Measurements from ENCODE around the gene HOXB7. TPM values are rescaled to one million over a fixed set of nuclear protein-coding genes. Genes with fewer than 3 reads are reported as not detected.

Gene HOXB7
- polyA plus RNA-seq, 1 experiment = not detected

GRCh38 chr17:48582750-48583069, 28.1 kb downstream of the HOXB7 start:
- ChIA-PET CTCF (interaction anchor here (0.9 to 2.3 kb wide), 5 partner anchors 12 to 275 kb away, joined by 3 to 11 read pairs (median 4); no protein-coding TSS in a partner anchor), POLR2A (no interaction called here)
- TF ChIP-seq, protein P1, sequence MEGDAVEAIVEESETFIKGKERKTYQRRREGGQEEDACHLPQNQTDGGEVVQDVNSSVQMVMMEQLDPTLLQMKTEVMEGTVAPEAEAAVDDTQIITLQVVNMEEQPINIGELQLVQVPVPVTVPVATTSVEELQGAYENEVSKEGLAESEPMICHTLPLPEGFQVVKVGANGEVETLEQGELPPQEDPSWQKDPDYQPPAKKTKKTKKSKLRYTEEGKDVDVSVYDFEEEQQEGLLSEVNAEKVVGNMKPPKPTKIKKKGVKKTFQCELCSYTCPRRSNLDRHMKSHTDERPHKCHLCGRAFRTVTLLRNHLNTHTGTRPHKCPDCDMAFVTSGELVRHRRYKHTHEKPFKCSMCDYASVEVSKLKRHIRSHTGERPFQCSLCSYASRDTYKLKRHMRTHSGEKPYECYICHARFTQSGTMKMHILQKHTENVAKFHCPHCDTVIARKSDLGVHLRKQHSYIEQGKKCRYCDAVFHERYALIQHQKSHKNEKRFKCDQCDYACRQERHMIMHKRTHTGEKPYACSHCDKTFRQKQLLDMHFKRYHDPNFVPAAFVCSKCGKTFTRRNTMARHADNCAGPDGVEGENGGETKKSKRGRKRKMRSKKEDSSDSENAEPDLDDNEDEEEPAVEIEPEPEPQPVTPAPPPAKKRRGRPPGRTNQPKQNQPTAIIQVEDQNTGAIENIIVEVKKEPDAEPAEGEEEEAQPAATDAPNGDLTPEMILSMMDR (IDR thresholded peaks at IDR 0.05; ENCODE audit: insufficient read depth, low read depth, low read length) = no peak
- Histone ChIP-seq H3K27me3 (ENCODE audit: control insufficient read depth, insufficient read depth, low read length) (peaks cover 71% of the 10 kb centered on the region), H3K36me3 (ENCODE audit: control insufficient read depth, insufficient read depth, low read length) (no peaks in the 10 kb centered on the region), H3K4me3 (ENCODE audit: low read depth, low read length) (no peak overlapping the region)
- no peak for DNase-seq (ENCODE audit: low read depth)

DNA sequence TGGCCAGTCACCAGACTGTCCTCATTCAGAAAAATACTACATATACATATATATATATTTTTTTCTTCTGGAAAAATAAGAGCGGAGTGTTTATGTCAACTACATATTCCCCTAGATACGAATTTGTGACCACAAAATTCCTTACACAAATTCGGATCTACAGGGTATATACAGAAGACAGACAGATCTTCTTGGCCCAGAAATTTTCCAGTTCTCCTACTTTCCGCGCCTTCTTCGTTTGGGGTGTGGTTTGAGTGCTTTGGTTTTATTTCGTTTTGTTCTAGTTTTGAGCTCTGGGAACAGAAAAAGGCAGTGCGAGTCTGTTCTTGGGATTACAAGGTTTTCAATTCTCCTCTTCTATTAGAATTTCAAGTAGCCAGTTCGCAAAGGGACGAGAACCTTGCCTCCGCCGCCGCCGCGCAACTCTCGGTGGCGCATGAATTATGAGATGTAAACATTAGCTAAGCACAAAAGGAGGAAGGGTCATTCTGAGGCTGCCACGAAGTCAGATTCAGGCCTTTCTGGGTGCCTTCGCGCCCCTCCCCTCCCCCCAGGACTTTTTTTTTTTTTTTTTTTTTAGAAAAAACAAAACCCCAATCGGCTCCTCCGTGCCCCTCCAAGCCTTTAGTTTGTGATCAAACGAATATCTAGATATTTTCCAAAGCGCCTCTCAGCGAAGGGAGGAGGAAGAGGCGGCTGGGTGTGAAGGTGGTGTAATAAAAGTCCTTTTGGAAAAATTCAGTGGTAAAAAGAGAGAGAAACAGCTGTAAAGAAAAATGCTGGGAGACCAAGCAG, 30.9 kb downstream of the HOXB7 start:
- DNase-seq (ENCODE audit: low read depth) = no peak
- Histone ChIP-seq H3K36me3 (ENCODE audit: control insufficient read depth, insufficient read depth, low read length) (no peaks in the 10 kb centered on the region), H3K27me3 (ENCODE audit: control insufficient read depth, insufficient read depth, low read length) (peaks cover 70% of the 10 kb centered on the region), H3K4me3 (ENCODE audit: low read depth, low read length) (no peak overlapping the region)
- CTCF ChIA-PET = interaction anchor here (0.7 kb wide), 1 partner anchor 244 kb away, joined by 3 read pairs; no protein-coding TSS in a partner anchor
- TF ChIP-seq, protein P1 (IDR thresholded peaks at IDR 0.05; ENCODE audit: insufficient read depth, low read depth, low read length) = no peak
- POLR2A ChIA-PET = no interaction called here

GRCh38 chr17:48579471-48579759, 31.4 kb downstream of the HOXB7 start:
- ChIA-PET CTCF (no interaction called here), POLR2A (no interaction called here)
- Histone ChIP-seq H3K36me3 (ENCODE audit: control insufficient read depth, insufficient read depth, low read length) (no peaks in the 10 kb centered on the region), H3K4me3 (ENCODE audit: low read depth, low read length) (no peak overlapping the region), H3K27me3 (ENCODE audit: control insufficient read depth, insufficient read depth, low read length) (peaks cover 73% of the 10 kb centered on the region)
- TF ChIP-seq, protein P1 (IDR thresholded peaks at IDR 0.05; ENCODE audit: insufficient read depth, low read depth, low read length) = no peak
- no peak for DNase-seq (ENCODE audit: low read depth)

DNA sequence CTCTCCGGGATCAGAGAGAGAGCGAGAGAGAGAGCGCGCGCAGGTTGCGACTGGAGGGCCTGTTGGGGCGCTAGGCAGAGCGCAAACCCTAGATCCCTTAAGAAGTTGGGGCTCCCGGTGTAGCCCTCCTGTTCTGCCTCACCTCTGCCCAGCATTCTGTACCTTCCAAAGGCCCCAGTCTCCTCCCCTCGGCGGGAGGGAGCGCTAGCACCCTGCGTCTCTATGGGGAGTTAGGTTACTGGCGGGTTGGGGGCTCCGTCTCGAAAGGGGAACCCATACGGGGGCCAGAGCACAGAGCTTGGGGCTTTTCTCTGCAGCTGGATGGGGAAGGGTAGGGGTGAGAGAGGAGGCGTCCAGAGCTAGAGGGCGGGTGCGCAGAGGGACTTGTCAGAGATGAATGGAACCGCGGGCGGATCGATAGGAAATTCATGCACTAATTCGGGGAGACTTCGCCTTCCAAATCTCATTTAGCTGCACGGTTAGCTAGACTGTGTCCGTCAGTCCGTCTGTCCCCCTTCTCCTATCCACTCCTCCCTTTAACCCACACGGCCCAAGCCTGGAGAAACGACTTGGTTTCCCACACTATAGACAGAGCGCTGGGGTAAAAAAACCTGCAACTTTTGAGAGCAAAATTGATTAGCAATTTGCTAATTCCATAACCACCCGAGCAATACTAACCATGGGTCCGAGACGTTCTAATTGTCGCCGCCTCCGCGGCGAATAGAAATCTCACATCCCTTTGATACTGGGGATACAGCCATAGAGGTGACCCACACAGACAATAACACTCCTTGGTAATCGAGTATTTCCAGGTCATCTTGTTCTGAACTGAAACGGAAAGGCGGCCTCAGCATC, 32.0 kb downstream of the HOXB7 start:
- ChIA-PET POLR2A (no interaction called here), CTCF (no interaction called here)
- Histone ChIP-seq H3K27me3 (ENCODE audit: control insufficient read depth, insufficient read depth, low read length) (peaks cover 72% of the 10 kb centered on the region), H3K36me3 (ENCODE audit: control insufficient read depth, insufficient read depth, low read length) (no peaks in the 10 kb centered on the region), H3K4me3 (ENCODE audit: low read depth, low read length) (no peak overlapping the region)
- TF ChIP-seq, protein P1 (IDR thresholded peaks at IDR 0.05; ENCODE audit: insufficient read depth, low read depth, low read length) = no peak
- no peak for DNase-seq (ENCODE audit: low read depth)

DNA sequence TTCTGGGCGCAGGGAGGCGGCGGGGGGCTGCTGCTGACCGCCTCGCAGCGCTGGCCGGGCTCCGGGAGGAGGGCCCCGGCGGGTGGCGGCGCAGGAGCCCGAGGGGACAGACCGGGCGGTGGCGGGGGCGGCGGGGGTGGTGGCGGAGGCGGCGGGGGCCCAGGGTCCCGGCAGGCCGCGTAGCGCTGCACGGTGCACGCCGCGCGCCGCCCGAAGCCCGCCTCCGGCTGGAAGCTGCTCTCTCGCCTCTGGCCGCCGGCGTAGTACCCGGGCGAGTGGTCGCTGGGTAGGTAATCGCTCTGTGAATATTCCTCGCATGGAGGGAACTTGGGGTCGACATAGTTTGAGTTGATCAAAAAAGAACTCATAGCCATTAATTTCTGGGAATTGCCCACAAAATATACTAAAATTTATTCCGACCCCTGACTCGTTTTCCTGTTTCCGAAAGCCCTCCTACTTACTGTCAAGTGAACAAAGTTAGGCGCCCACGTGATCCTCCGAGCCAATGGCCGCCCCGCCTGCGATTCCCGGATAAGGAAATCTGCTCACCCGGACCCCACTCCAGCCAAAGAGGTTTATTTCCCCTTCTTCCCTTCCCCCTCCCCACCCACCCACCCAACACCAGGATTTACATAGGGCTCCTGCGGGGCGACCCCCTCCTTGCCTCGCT, 32.7 kb downstream of the HOXB7 start, which contains the start of gene HOXB4:
HOXB4 (minus strand) TSS at position 405 of the 670 bp plus-strand sequence; CDS start at position 374, 31 bp downstream.
- peaks cover 73% of the 10 kb centered on the region for H3K27me3 ChIP-seq (ENCODE audit: control insufficient read depth, insufficient read depth, low read length)
- POLR2A ChIA-PET = no interaction called here
- no peaks in the 10 kb centered on the region for H3K36me3 ChIP-seq (ENCODE audit: control insufficient read depth, insufficient read depth, low read length)
- no peak within 1 kb of the TSS for H3K4me3 ChIP-seq (ENCODE audit: low read depth, low read length)
- CTCF ChIA-PET = no interaction called here
- TF ChIP-seq, protein P1 (IDR thresholded peaks at IDR 0.05; ENCODE audit: insufficient read depth, low read depth, low read length) = no peak
- no peak for DNase-seq (ENCODE audit: low read depth)
